ENCODE results near the gene ITFG2. TPM values are rescaled to one million over a fixed set of nuclear protein-coding genes. Genes with fewer than 3 reads are reported as not detected.

The ITFG2 gene
- total and polyA plus RNA-seq, 12 donors: 10.4 to 30.3 (median 13.3) TPM

- 10 to 11% methylated on average over 14 of the region's 14 CpGs for WGBS, 2 donors
- TF ChIP-seq CTCF (IDR thresholded peaks at IDR 0.05): no peak
- Histone ChIP-seq H3K36me3 (peaks cover 0 to 44% (median 23%) of the 10 kb centered on the region in 9 donors), H3K4me3 (peak overlapping the region; percentile 54 to 91 (median 82)), H3K27ac (peak overlapping the region; percentile 63 to 86 (median 81)), H3K4me1 (peaks cover 12 to 55% (median 39%) of the 10 kb centered on the region in 9 donors), H3K27me3 (no peaks in the 10 kb centered on the region), H3K9me3 (no peaks in the 10 kb centered on the region)
- ATAC-seq: no peak
- intact Hi-C loops (cut with DNase I): loop anchor here in 1 of 10 donors (2.0 kb wide), 1 partner anchor 17 kb away; the partner anchor contains the start of gene ITFG2
- no peak for DNase-seq
These were observed 16.2 kb upstream of the ITFG2 start for GRCh38 chr12:2796187-2796666.

DNA sequence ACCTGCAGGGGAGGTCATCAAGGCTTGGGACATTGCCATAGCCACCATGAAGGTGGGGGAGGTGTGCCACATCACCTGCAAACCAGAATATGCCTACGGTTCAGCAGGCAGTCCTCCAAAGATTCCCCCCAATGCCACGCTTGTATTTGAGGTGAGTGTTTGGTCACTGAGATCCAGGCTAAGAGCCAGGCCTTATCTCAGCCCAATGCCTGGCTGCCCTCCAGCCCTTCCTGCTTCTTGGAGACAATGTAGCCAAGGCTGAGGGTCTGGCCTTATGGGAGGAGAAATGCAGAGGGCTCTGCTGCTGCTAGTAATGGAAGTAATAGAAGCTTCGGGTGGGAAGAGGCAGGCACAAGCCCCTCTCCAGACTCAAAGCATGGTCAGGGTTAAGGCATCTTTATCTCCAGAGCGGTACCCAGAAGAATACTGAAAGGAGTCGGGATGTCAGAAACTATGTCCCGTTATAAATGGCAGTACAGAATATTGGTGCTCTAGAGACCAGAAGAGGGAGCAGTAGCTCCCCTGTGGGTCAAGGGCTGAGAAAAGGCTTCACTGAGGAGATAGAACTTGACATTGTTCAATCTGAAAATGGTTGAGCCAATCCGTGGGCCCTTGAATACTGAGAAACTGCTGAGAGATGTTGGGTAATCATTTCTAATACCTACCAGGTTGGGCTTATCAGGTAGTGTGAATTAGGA lies 14.6 kb upstream of the ITFG2 start:
- Histone ChIP-seq H3K4me3 (no peak overlapping the region), H3K27ac (peak overlapping the region in 3 of 10 donors; percentile 9 to 48 (median 33))
- WGBS, 2 donors: 47 to 50% methylated on average over 7 of the region's 7 CpGs

DNA sequence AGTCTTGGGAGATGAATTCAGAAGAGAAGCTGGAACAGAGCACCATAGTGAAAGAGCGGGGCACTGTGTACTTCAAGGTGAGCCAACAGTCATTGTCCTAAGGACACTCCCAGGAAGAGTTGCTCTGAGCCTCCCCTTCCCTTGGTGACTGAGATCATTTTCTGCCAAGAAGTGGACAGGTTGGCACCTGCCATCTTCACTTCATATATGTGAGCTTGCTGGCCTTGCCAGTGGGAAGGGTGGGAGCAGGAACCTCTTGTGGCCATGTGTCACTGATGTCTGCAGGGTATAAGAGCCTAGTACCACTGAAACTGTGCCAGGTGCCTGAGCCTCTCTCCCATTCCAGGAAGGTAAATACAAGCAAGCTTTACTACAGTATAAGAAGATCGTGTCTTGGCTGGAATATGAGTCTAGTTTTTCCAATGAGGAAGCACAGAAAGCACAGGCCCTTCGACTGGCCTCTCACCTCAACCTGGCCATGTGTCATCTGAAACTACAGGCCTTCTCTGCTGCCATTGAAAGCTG lies 12.4 kb upstream of the ITFG2 start:
- TF ChIP-seq CTCF (IDR thresholded peaks at IDR 0.05): no peak
- H3K27ac ChIP-seq: peak overlapping the region in 1 of 10 donors; percentile 3
- ATAC-seq (no peak), DNase-seq (no peak)
- H3K36me3 ChIP-seq: peaks cover 0 to 83% (median 50%) of the 10 kb centered on the region in 9 donors
- intact Hi-C loops (cut with DNase I): no loop called here
- H3K27me3 ChIP-seq: no peaks in the 10 kb centered on the region
- 93% methylated on average over 3 of the region's 3 CpGs for WGBS, 2 donors
- peaks cover 12 to 61% (median 53%) of the 10 kb centered on the region in 9 donors for H3K4me1 ChIP-seq
- H3K4me3 ChIP-seq: no peak overlapping the region
- H3K9me3 ChIP-seq: no peaks in the 10 kb centered on the region

More for the DNA sequence above, 14.6 kb upstream of the ITFG2 start:
- intact Hi-C loops (cut with DNase I): loop anchor here in 1 of 10 donors (2.0 kb wide), 1 partner anchor 15 kb away; the partner anchor contains the start of gene ITFG2
- TF ChIP-seq CTCF (IDR thresholded peaks at IDR 0.05): peak in 6 of 9 donors; percentile 5 to 34 (median 26)
- no peaks in the 10 kb centered on the region for H3K27me3 ChIP-seq
- H3K4me1 ChIP-seq: peaks cover 12 to 55% (median 39%) of the 10 kb centered on the region in 9 donors
- H3K36me3 ChIP-seq: peaks cover 0 to 60% (median 37%) of the 10 kb centered on the region in 9 donors
- DNase-seq: peak; percentile 65 to 69
- no peak for ATAC-seq
- H3K9me3 ChIP-seq: no peaks in the 10 kb centered on the region

DNA sequence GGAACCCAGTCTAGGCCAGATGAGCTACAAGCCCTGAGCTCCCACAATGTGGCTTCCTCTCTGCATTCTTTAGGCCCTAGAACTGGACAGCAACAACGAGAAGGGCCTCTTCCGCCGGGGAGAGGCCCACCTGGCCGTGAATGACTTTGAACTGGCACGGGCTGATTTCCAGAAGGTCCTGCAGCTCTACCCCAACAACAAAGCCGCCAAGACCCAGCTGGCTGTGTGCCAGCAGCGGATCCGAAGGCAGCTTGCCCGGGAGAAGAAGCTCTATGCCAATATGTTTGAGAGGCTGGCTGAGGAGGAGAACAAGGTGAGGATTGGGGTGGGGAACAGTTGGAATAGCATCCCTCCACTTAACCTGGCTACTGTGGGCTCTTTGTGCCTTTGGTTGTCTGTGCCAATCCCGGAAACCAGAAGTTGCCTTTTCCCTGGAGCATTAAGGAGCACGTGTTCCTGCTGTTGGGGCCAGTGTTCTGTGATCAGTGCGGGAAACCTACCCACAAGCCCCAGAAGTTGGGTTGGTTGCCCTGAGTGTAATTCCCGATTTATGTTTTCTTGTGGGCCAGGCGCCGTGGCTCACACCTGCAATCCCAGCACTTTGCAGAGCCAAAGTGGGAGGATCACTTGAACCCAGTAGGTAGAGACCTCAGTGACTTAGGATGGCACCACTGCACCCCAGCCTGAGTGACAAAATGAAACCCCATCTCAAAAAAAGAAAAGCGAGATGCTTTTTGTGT lies 11.3 kb upstream of the ITFG2 start:
- DNase-seq: peak in 1 of 2 donors; percentile 34

More for the DNA sequence above, 11.3 kb upstream of the ITFG2 start:
- intact Hi-C loops (cut with DNase I): no loop called here
- H3K4me1 ChIP-seq: peaks cover 9 to 66% (median 52%) of the 10 kb centered on the region in 9 donors
- no peak overlapping the region for H3K4me3 ChIP-seq
- H3K27ac ChIP-seq: peak overlapping the region in 2 of 10 donors; percentile 17
- no peak for ATAC-seq
- 55 to 65% methylated on average over 16 of the region's 16 CpGs for WGBS, 2 donors
- peaks cover 0 to 93% (median 50%) of the 10 kb centered on the region in 9 donors for H3K36me3 ChIP-seq
- H3K27me3 ChIP-seq: no peaks in the 10 kb centered on the region
- no peak for TF ChIP-seq CTCF (IDR thresholded peaks at IDR 0.05)
- H3K9me3 ChIP-seq: no peaks in the 10 kb centered on the region

Measured in heart right ventricle (tissue), 16 donors.